ENCODE measurements around the gene C22orf39. TPM values are rescaled to one million over a fixed set of nuclear protein-coding genes. Genes with fewer than 3 reads are reported as not detected.

The C22orf39 gene
- total RNA-seq, 2 experiments from 2014 or later = 42.2 to 47.4 TPM

DNA sequence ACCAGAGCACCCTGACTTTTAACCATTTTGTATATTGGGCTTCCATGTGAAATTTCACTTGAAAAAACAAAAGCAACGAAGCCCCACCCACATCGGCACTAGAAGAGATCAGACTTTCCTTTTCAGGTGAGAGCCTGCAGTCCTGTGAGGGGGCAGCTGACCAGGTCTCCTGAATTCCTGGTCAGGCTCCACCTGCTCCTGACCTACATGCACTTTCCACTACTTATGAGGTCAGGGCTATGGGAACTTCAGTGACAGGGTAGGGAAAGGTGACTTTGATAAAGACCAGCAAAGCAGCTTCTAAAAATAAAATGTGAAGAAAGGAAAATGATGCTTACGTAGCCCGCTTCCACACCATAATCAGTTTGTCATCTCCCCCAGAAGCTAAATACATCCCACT lies 40.7 kb downstream of the C22orf39 start:
- Mint-ChIP-seq H3K9me3 (no peaks in the 10 kb centered on the region), H3K36me3 (peaks cover 12% of the 10 kb centered on the region), H3K27ac (no peak overlapping the region), H3K4me3 (no peak overlapping the region), H3K4me1 (peaks cover 1% of the 10 kb centered on the region), H3K27me3 (no peaks in the 10 kb centered on the region)
- POLR2A ChIA-PET = interaction anchor here (0.6 kb wide), 1 partner anchor 14 kb away, joined by 3 read pairs; no protein-coding TSS in a partner anchor
- ATAC-seq (ENCODE audit: low read depth) (no peak), DNase-seq (no peak)

GRCh38 chr22:19406281-19406811 lies 41.2 kb downstream of the C22orf39 start:
- Mint-ChIP-seq H3K27me3 (no peaks in the 10 kb centered on the region), H3K9me3 (no peaks in the 10 kb centered on the region), H3K27ac (no peak overlapping the region), H3K4me1 (no peaks in the 10 kb centered on the region), H3K36me3 (peaks cover 12% of the 10 kb centered on the region), H3K4me3 (no peak overlapping the region)
- POLR2A ChIA-PET = no interaction called here
- DNase-seq = no peak
- ATAC-seq (ENCODE audit: low read depth) = peak; percentile 54

GRCh38 chr22:19405652-19406051 lies 41.9 kb downstream of the C22orf39 start:
- no peak overlapping the region for H3K27ac Mint-ChIP-seq

DNA sequence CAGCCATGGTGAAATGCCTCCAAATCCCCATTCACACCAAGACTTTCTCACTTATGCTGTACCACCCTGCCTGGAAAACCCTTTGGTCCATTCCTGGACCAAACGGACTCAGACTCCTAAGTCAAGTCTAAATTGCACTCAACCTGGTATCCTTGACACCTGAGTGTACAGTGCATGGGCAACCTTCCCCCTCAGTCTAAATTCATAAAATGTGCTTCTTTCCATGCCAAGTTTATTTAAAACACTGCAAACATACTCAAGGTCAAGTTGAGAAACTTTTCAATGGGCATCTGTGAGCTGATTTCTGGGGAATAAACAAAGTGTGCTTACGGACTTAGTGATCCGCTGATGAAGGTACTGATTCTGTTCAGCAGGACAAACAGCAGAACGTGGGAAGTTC lies 42.4 kb downstream of the C22orf39 start:
- ATAC-seq (ENCODE audit: low read depth) = no peak
- POLR2A ChIA-PET = interaction anchor here (1.5 kb wide), 1 partner anchor 27 kb away, joined by 5 read pairs; the partner anchor contains the start of gene HIRA
- Mint-ChIP-seq H3K36me3 (peaks cover 14% of the 10 kb centered on the region), H3K27ac (peak overlapping the region; percentile 7), H3K9me3 (no peaks in the 10 kb centered on the region), H3K4me3 (no peak overlapping the region), H3K4me1 (no peaks in the 10 kb centered on the region), H3K27me3 (no peaks in the 10 kb centered on the region)
- no peak for DNase-seq

More at GRCh38 chr22:19405652-19406051, 41.9 kb downstream of the C22orf39 start:
- ATAC-seq (ENCODE audit: low read depth) (no peak), DNase-seq (no peak)
- Mint-ChIP-seq H3K9me3 (no peaks in the 10 kb centered on the region), H3K36me3 (peaks cover 13% of the 10 kb centered on the region), H3K27me3 (no peaks in the 10 kb centered on the region), H3K4me1 (no peaks in the 10 kb centered on the region), H3K4me3 (no peak overlapping the region)
- POLR2A ChIA-PET = interaction anchor here (1.5 kb wide), 1 partner anchor 26 kb away, joined by 5 read pairs; the partner anchor contains the start of gene HIRA

DNA sequence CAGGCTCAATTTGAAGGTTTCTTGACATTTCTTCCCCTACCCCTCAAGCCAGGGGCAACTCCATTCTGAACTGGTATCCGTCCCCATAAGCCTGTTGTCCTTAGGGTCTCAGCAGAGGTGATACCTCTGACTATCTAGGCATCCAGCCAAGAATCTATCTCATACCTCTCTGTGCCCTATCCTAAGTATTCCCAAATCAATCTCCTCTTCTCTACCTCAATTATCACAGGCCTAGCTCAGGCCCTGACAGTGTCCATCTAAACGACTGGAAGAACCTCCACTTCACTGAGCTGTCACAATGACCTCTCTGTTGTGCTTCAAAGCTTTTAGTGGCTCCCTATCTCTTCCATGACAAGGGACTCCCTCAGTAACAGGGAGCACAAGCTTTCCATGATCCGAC lies 42.8 kb downstream of the C22orf39 start:
- no peaks in the 10 kb centered on the region for H3K9me3 Mint-ChIP-seq
- peaks cover 13% of the 10 kb centered on the region for H3K36me3 Mint-ChIP-seq
- H3K27me3 Mint-ChIP-seq = no peaks in the 10 kb centered on the region
- ATAC-seq (ENCODE audit: low read depth) (no peak), DNase-seq (no peak)
- peak overlapping the region; percentile 9 for H3K4me3 Mint-ChIP-seq
- H3K4me1 Mint-ChIP-seq = no peaks in the 10 kb centered on the region
- H3K27ac Mint-ChIP-seq = peak overlapping the region; percentile 7
- POLR2A ChIA-PET = interaction anchor here (1.5 kb wide), 1 partner anchor 27 kb away, joined by 5 read pairs; the partner anchor contains the start of gene HIRA

- H3K9me3 Mint-ChIP-seq = no peaks in the 10 kb centered on the region
- peaks cover 12% of the 10 kb centered on the region for H3K36me3 Mint-ChIP-seq
- DNase-seq (no peak), ATAC-seq (ENCODE audit: low read depth) (no peak)
- H3K4me1 Mint-ChIP-seq = no peaks in the 10 kb centered on the region
- H3K4me3 Mint-ChIP-seq = no peak overlapping the region
- H3K27me3 Mint-ChIP-seq = no peaks in the 10 kb centered on the region
- POLR2A ChIA-PET = no interaction called here
- H3K27ac Mint-ChIP-seq = no peak overlapping the region
Observed at GRCh38 chr22:19402642-19403191, 44.8 kb downstream of the C22orf39 start.

GRCh38 chr22:19401483-19401882 lies 46.0 kb downstream of the C22orf39 start:
- H3K9me3 Mint-ChIP-seq = no peaks in the 10 kb centered on the region
- no peaks in the 10 kb centered on the region for H3K27me3 Mint-ChIP-seq
- ATAC-seq (ENCODE audit: low read depth) = no peak
- POLR2A ChIA-PET = no interaction called here
- no peak overlapping the region for H3K27ac Mint-ChIP-seq
- H3K36me3 Mint-ChIP-seq = peaks cover 12% of the 10 kb centered on the region
- no peak overlapping the region for H3K4me3 Mint-ChIP-seq
- no peak for DNase-seq
- no peaks in the 10 kb centered on the region for H3K4me1 Mint-ChIP-seq

DNA sequence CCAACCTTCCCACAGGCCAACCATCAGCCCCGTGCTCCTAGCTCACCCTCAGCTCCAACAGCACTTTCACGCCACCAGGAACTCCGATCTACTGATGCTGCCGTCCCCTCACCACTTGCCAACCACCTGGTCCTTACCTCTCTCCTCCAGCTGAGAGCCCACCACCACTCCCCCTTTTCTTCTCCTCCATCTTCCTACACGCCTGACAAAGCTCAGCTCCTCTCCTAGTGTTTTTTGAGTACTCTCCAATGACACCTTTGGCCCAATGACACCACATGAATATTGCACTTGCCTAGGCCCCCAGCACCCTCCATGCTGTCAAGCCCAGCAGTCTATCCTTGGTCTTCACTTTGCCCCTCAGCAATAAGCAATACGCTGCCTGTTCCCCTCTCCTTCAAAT lies 46.6 kb downstream of the C22orf39 start:
- DNase-seq = no peak
- Mint-ChIP-seq H3K36me3 (peaks cover 12% of the 10 kb centered on the region), H3K27ac (no peak overlapping the region), H3K9me3 (no peaks in the 10 kb centered on the region), H3K4me3 (no peak overlapping the region), H3K4me1 (no peaks in the 10 kb centered on the region), H3K27me3 (no peaks in the 10 kb centered on the region)
- POLR2A ChIA-PET = no interaction called here
- ATAC-seq (ENCODE audit: low read depth) = no peak

DNA sequence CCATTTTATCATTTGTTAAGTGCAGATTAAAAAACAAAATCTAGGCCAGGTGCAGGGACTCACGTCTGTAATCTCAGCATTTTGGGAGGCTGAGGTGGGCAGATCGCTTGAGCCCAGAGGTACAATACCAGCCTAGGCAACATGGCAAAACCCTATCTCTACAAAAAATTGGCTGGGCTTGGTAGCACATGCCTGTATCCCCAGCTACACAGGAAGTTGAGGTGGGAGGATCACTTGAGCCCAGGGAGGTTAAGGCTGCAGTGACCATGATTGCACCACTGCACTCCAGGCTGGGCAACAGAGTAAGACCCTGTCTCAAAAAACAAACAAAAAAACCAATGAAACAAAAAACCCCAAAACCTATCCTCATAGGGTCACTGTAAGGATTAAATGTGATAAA lies 48.9 kb downstream of the C22orf39 start:
- POLR2A ChIA-PET = interaction anchor here (0.6 kb wide), 1 partner anchor 11 kb away, joined by 3 read pairs; no protein-coding TSS in a partner anchor
- H3K4me1 Mint-ChIP-seq = no peaks in the 10 kb centered on the region
- no peak for ATAC-seq (ENCODE audit: low read depth)
- peaks cover 9% of the 10 kb centered on the region for H3K36me3 Mint-ChIP-seq
- H3K4me3 Mint-ChIP-seq = no peak overlapping the region
- no peaks in the 10 kb centered on the region for H3K9me3 Mint-ChIP-seq
- H3K27me3 Mint-ChIP-seq = no peaks in the 10 kb centered on the region
- no peak overlapping the region for H3K27ac Mint-ChIP-seq
- no peak for DNase-seq

GRCh38 chr22:19398206-19398605 lies 49.3 kb downstream of the C22orf39 start:
- H3K27me3 Mint-ChIP-seq = no peaks in the 10 kb centered on the region
- H3K27ac Mint-ChIP-seq = no peak overlapping the region
- H3K9me3 Mint-ChIP-seq = no peaks in the 10 kb centered on the region
- no peaks in the 10 kb centered on the region for H3K4me1 Mint-ChIP-seq
- no peak for DNase-seq
- H3K36me3 Mint-ChIP-seq = peaks cover 12% of the 10 kb centered on the region
- POLR2A ChIA-PET = no interaction called here
- ATAC-seq (ENCODE audit: low read depth) = no peak
- H3K4me3 Mint-ChIP-seq = no peak overlapping the region

- no peak for DNase-seq
- Mint-ChIP-seq H3K4me3 (no peak overlapping the region), H3K4me1 (no peaks in the 10 kb centered on the region), H3K27me3 (no peaks in the 10 kb centered on the region), H3K9me3 (no peaks in the 10 kb centered on the region), H3K36me3 (peaks cover 12% of the 10 kb centered on the region), H3K27ac (no peak overlapping the region)
- POLR2A ChIA-PET = no interaction called here
- ATAC-seq (ENCODE audit: low read depth) = no peak
Observed at GRCh38 chr22:19397734-19398104, 49.8 kb downstream of the C22orf39 start.

DNA sequence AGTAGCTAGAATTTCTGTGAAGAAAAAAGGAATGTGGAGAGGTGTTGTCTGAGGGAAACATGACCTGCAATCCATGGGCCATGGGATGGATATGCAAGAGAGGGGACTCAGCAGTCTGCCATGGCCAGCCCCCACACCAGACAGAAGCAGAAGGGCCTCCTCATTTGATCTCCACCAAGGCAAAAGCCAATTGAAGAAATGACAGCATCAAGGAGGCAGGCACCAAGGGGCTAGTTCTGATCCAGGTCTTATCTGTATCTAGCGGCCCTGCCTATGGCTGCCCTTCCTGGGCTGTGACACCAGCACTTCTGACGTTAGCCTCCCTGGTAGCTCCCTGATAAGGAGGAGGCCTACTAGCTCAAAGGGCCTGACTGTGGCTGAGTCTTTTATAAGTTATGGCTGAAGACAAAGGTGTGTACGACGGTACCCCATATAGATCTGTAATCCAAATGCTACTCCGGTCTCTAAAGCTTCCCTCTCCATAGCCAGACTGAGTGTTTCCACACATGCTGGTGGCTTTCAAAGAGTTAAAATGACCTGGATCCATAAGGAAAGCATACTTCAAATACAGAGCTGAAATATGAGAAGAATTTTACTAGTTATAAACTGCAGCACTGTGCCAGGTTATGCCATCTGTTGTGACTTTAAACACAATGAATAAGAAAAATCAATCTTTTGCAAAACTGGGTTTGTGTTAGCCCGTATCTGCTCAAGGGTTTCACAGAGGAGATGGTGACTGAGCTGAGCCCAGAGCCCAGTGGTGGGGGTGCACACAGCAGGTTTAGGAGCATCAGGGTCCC lies 50.4 kb downstream of the C22orf39 start:
- DNase-seq (no peak), ATAC-seq (ENCODE audit: low read depth) (no peak)
- Mint-ChIP-seq H3K36me3 (peaks cover 12% of the 10 kb centered on the region), H3K27ac (no peak overlapping the region), H3K27me3 (no peaks in the 10 kb centered on the region), H3K4me1 (no peaks in the 10 kb centered on the region), H3K4me3 (no peak overlapping the region), H3K9me3 (no peaks in the 10 kb centered on the region)
- POLR2A ChIA-PET = no interaction called here

- Mint-ChIP-seq H3K4me1 (no peaks in the 10 kb centered on the region), H3K4me3 (no peak overlapping the region), H3K27ac (no peak overlapping the region), H3K27me3 (no peaks in the 10 kb centered on the region), H3K9me3 (no peaks in the 10 kb centered on the region), H3K36me3 (peaks cover 12% of the 10 kb centered on the region)
- no peak for ATAC-seq (ENCODE audit: low read depth)
- POLR2A ChIA-PET = no interaction called here
- DNase-seq = no peak
Observed at GRCh38 chr22:19396561-19396933, 51.0 kb downstream of the C22orf39 start.

- Mint-ChIP-seq H3K9me3 (no peaks in the 10 kb centered on the region), H3K27ac (no peak overlapping the region), H3K4me1 (no peaks in the 10 kb centered on the region), H3K4me3 (no peak overlapping the region), H3K36me3 (peaks cover 9% of the 10 kb centered on the region), H3K27me3 (no peaks in the 10 kb centered on the region)
- no peak for ATAC-seq (ENCODE audit: low read depth)
- POLR2A ChIA-PET = interaction anchor here (0.6 kb wide), 1 partner anchor 117 kb away, joined by 4 read pairs; no protein-coding TSS in a partner anchor
- no peak for DNase-seq
Observed at GRCh38 chr22:19395276-19395675, 52.2 kb downstream of the C22orf39 start.

Data from activated naive CD8-positive, alpha-beta T cell treated with anti-CD3 and anti-CD28 coated beads, Interleukin-2, amount 10 ng/mL, durations not matched to agents 7 days and 5 days (primary cell).